WTC11 (cell line): ENCODE measurements around the gene COL13A1. TPM values are rescaled to one million over a fixed set of nuclear protein-coding genes. Genes with fewer than 3 reads are reported as not detected.

Experiments
- ATAC-seq: fragments of 200-7000 bp; cut with Tn5 transposase; 2 replicates; pipeline ENCODE4 v1.10.0; 2021; ENCODE audit warnings: mild to moderate bottlenecking, moderate library complexity
- CTCF ChIA-PET: fragments of 300-600 bp; sonication (Branson Sonifier 250); formaldehyde crosslinking; loops from one replicate; lab custom pipeline; 2021; ENCODE audit warnings: antibody characterized with exemption; lab: Charles Lee
- POLR2A ChIA-PET: fragments of 350-600 bp; sonication (Branson Sonifier 250); formaldehyde crosslinking; loops from one replicate; lab custom pipeline; 2021; ENCODE audit warnings: antibody characterized with exemption; lab: Charles Lee
- DNase-seq: peaks from one replicate; pipeline ENCODE4 v3.0.0; 2021; ENCODE audit warnings: low spot score
- H3K27ac Mint-ChIP-seq: 2 replicates; pipeline ENCODE4 v1.8.0; 2021; ENCODE audit warnings: mixed read lengths
- H3K27me3 Mint-ChIP-seq: 2 replicates; pipeline ENCODE4 v1.8.0; 2021; ENCODE audit warnings: low read depth, mild to moderate bottlenecking, moderate library complexity, mixed read lengths
- H3K36me3 Mint-ChIP-seq: 2 replicates; pipeline ENCODE4 v1.8.0; 2021; ENCODE audit warnings: mixed read lengths
- H3K4me1 Mint-ChIP-seq: 2 replicates; pipeline ENCODE4 v1.8.0; 2022; ENCODE audit warnings: mixed read lengths
- H3K4me3 Mint-ChIP-seq: 2 replicates; pipeline ENCODE4 v1.8.0; 2021; ENCODE audit warnings: mild to moderate bottlenecking, moderate library complexity, mixed read lengths
- H3K9me3 Mint-ChIP-seq: 2 replicates; pipeline ENCODE4 v1.8.0; 2021; ENCODE audit warnings: mixed read lengths
- ATF1 ChIP-seq: sonication (generic); formaldehyde crosslinking; IDR thresholded peaks from 2 replicates; pipeline ENCODE4 v1.8.1; 2023; ENCODE audit warnings: mild to moderate bottlenecking, moderate library complexity, missing genetic modification reagents
- CREM ChIP-seq: sonication (generic); formaldehyde crosslinking; IDR thresholded peaks from 2 replicates; pipeline ENCODE4 v1.8.1; 2022; ENCODE audit warnings: mild to moderate bottlenecking, missing genetic modification reagents, moderate library complexity
- HMGA2 ChIP-seq: fragments of 250-450 bp; sonication (Bioruptor Pico); IDR thresholded peaks from 2 replicates; pipeline ENCODE4 v1.4.0; 2021; ENCODE audit warnings: mild to moderate bottlenecking, moderate library complexity
- NFATC4 ChIP-seq: fragments of 250-450 bp; sonication (Bioruptor Pico); IDR thresholded peaks from 2 replicates; pipeline ENCODE4 v1.9.0; 2021; ENCODE audit warnings: mild to moderate bottlenecking
- NFYB ChIP-seq: sonication (generic); formaldehyde crosslinking; conservative IDR thresholded peaks from 2 replicates; pipeline ENCODE4 v1.8.0; 2022; ENCODE audit warnings: low read depth, missing genetic modification reagents
- SMAD4 ChIP-seq: sonication (generic); formaldehyde crosslinking; IDR thresholded peaks from 2 replicates; pipeline ENCODE4 v1.8.0; 2022; ENCODE audit warnings: mild to moderate bottlenecking, missing genetic modification reagents
- ZBTB21 ChIP-seq: sonication (generic); formaldehyde crosslinking; IDR thresholded peaks from 2 replicates; pipeline ENCODE4 v1.8.1; 2023; ENCODE audit warnings: mild to moderate bottlenecking, missing genetic modification reagents, borderline replicate concordance
- ZNF121 ChIP-seq: sonication (generic); formaldehyde crosslinking; IDR thresholded peaks from 2 replicates; pipeline ENCODE4 v1.8.0; 2023; ENCODE audit warnings: missing genetic modification reagents
- ZNF396 ChIP-seq: fragments of 250-450 bp; sonication (Bioruptor Pico); IDR thresholded peaks from 2 replicates; pipeline ENCODE4 v1.8.0; 2021; ENCODE audit warnings: mild to moderate bottlenecking, moderate library complexity, borderline replicate concordance
- ZNF416 ChIP-seq: fragments of 250-450 bp; sonication (Bioruptor Pico); IDR thresholded peaks from 2 replicates; pipeline ENCODE4 v1.9.0; 2021; ENCODE audit warnings: mild to moderate bottlenecking, inconsistent platforms
- ZNF423 ChIP-seq: fragments of 250-450 bp; sonication (Bioruptor Pico); IDR thresholded peaks from 2 replicates; pipeline ENCODE4 v2.1.2; 2022; ENCODE audit warnings: mild to moderate bottlenecking, moderate library complexity
- total RNA-seq: library from RNA; stranded (reverse); gene quantifications from 3 replicates; pipeline ENCODE4 v1.2.3, GENCODE V29; 2021
- TF ChIP-seq, protein P1 (sequence below): sonication (generic); formaldehyde crosslinking; IDR thresholded peaks from 2 replicates; pipeline ENCODE4 v1.8.1; 2022; ENCODE audit warnings: mild to moderate bottlenecking, missing genetic modification reagents, moderate library complexity, borderline replicate concordance
- TF ChIP-seq, protein P2 (sequence below): sonication (generic); formaldehyde crosslinking; IDR thresholded peaks from 2 replicates; pipeline ENCODE4 v1.8.1; 2023; ENCODE audit warnings: mild to moderate bottlenecking, missing genetic modification reagents, borderline replicate concordance
- TF ChIP-seq, protein P3 (sequence below): fragments of 250-450 bp; sonication (Bioruptor Pico); IDR thresholded peaks from 2 replicates; pipeline ENCODE4 v1.9.0; 2021; ENCODE audit warnings: mild to moderate bottlenecking, borderline replicate concordance
- TF ChIP-seq, protein P4 (sequence below): sonication (generic); formaldehyde crosslinking; IDR thresholded peaks from 2 replicates; pipeline ENCODE4 v1.8.0; 2023; ENCODE audit warnings: mild to moderate bottlenecking, missing genetic modification reagents

The COL13A1 gene
- total RNA-seq, 1 experiment from 2014 or later = 7.1 TPM

DNA sequence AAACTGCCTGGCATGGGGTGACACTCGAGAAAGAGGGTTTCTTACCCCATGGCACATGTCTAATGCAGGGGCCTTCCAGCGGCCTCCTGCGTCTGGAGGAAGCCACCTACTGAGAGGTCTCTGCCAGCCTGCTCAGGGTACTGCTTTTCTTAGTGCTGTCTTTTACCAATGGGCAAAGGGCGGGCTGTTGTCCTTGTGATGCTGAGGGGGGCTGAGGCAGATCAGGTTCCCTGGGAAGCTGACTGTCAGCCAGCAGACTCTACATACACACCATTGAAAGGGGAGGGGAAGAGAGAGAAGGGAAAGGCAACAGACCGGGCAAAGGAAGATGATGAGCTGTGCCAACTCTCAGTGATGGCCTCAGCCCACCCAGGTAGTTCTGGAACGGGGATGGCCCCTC is 48.7 kb downstream of the COL13A1 start (continued):
- TF ChIP-seq, protein P1, sequence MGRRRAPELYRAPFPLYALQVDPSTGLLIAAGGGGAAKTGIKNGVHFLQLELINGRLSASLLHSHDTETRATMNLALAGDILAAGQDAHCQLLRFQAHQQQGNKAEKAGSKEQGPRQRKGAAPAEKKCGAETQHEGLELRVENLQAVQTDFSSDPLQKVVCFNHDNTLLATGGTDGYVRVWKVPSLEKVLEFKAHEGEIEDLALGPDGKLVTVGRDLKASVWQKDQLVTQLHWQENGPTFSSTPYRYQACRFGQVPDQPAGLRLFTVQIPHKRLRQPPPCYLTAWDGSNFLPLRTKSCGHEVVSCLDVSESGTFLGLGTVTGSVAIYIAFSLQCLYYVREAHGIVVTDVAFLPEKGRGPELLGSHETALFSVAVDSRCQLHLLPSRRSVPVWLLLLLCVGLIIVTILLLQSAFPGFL (CRISPR knock-in tag) = no peak

DNA sequence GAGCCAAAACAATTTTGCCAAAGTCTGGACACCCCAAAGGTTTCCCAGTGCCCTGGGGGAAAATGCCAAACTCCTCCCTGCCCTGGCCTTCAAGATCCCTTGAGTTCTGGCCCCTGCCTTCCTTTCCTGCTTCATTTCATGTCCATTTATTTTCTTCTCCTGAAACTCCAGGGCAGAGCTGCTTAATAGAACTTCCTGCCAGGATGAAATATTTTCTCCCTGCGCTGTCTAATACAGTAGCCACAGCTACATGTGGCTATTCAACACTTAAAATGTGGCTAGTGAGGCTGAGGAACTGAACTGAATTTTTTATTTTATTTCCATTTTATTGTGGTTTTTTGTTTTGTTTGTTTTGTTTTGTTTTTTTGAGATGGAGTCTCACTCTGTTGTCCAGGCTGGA is 49.6 kb downstream of the COL13A1 start:
- ChIA-PET POLR2A (interaction anchor here (0.8 kb wide), 1 partner anchor 13 kb away, joined by 3 read pairs; no protein-coding TSS in a partner anchor), CTCF (interaction anchor here (1.0 to 2.9 kb wide), 6 partner anchors 15 to 107 kb away, joined by 3 to 9 read pairs (median 4); partner anchors contain the start of gene COL13A1)
- H3K4me1 Mint-ChIP-seq = peaks cover 75% of the 10 kb centered on the region
- no peak overlapping the region for H3K4me3 Mint-ChIP-seq
- H3K27me3 Mint-ChIP-seq = peaks cover 6% of the 10 kb centered on the region
- H3K27ac Mint-ChIP-seq = no peak overlapping the region
- no peak for TF ChIP-seq ZBTB21 (CRISPR knock-in tag)
- H3K9me3 Mint-ChIP-seq = no peaks in the 10 kb centered on the region
- ATAC-seq (no peak), DNase-seq (no peak)
- H3K36me3 Mint-ChIP-seq = no peaks in the 10 kb centered on the region

DNA sequence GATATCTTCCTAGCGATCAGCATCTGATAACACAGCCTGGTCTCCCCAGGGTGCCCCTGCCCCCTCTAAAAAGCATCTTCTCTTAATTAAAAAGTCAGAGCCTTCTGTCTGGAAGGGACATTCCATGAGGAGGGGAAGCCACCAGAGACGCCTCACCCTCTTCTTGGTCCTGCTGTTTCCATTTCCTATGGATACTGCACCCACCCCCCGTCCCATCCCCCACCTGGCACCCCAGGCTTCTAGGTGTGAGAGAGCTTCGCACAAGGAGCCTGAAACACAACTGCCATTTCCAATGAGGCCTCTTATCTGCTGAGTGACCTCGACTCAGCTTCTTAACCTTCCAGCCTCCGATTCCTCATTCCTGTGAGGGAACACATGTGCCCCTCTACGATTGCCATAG is 51.4 kb downstream of the COL13A1 start:
- H3K4me3 Mint-ChIP-seq = no peak overlapping the region

DNA sequence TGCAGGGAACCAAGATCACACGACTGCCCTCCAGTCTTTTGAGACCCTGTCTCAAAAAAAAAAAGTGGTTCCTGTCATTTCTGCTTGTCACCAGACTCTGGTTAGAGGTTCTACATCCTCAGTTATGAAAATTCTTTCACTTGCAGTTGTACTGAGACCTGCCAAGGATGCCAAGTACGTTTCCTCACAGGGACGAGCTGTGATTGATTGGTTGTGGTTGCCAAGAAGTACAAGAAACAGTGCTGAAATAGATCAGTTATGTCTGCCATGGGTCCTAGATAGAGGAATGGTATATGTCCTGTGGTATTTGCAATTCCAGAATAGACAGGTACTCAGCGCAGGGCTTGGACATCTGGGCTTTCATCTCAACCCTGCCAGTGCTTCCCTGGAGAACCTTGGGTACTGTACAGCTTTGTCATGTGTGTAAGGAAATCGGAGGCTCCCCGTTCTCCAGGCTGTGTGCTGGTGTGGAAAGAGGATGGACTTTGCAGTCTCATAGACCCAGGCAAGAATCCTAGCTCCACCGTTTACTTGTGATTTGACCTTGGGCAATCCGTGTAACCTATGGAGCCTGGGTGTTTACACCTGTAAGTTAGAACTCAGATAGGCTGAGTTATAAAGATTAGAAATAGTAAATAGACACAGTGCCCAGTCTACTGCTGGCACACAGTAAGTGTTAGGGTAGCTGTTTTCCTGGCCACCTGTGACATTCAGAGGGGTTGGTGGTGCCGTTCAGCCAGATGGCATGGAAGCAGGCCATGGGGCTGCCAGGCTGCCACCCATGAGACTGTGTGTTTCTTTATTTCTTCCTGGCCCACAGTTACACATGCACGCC is 53.0 kb downstream of the COL13A1 start:
- POLR2A ChIA-PET = no interaction called here
- H3K4me3 Mint-ChIP-seq = no peak overlapping the region
- peaks cover 57% of the 10 kb centered on the region for H3K4me1 Mint-ChIP-seq
- no peaks in the 10 kb centered on the region for H3K36me3 Mint-ChIP-seq
- ATAC-seq = no peak
- H3K27me3 Mint-ChIP-seq = no peaks in the 10 kb centered on the region
- CTCF ChIA-PET = interaction anchor here (0.9 to 3.9 kb wide), 4 partner anchors 13 to 68 kb away, joined by 3 to 15 read pairs (median 4); no protein-coding TSS in a partner anchor
- no peak for DNase-seq
- no peaks in the 10 kb centered on the region for H3K9me3 Mint-ChIP-seq
- H3K27ac Mint-ChIP-seq = no peak overlapping the region
- TF ChIP-seq NFYB (CRISPR knock-in tag) (no peak), ZNF416 (no peak), ATF1 (CRISPR knock-in tag) (no peak), HMGA2 (CRISPR knock-in tag) (no peak)
- TF ChIP-seq, protein P2, sequence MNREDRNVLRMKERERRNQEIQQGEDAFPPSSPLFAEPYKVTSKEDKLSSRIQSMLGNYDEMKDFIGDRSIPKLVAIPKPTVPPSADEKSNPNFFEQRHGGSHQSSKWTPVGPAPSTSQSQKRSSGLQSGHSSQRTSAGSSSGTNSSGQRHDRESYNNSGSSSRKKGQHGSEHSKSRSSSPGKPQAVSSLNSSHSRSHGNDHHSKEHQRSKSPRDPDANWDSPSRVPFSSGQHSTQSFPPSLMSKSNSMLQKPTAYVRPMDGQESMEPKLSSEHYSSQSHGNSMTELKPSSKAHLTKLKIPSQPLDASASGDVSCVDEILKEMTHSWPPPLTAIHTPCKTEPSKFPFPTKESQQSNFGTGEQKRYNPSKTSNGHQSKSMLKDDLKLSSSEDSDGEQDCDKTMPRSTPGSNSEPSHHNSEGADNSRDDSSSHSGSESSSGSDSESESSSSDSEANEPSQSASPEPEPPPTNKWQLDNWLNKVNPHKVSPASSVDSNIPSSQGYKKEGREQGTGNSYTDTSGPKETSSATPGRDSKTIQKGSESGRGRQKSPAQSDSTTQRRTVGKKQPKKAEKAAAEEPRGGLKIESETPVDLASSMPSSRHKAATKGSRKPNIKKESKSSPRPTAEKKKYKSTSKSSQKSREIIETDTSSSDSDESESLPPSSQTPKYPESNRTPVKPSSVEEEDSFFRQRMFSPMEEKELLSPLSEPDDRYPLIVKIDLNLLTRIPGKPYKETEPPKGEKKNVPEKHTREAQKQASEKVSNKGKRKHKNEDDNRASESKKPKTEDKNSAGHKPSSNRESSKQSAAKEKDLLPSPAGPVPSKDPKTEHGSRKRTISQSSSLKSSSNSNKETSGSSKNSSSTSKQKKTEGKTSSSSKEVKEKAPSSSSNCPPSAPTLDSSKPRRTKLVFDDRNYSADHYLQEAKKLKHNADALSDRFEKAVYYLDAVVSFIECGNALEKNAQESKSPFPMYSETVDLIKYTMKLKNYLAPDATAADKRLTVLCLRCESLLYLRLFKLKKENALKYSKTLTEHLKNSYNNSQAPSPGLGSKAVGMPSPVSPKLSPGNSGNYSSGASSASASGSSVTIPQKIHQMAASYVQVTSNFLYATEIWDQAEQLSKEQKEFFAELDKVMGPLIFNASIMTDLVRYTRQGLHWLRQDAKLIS = no peak
- TF ChIP-seq, protein P3, sequence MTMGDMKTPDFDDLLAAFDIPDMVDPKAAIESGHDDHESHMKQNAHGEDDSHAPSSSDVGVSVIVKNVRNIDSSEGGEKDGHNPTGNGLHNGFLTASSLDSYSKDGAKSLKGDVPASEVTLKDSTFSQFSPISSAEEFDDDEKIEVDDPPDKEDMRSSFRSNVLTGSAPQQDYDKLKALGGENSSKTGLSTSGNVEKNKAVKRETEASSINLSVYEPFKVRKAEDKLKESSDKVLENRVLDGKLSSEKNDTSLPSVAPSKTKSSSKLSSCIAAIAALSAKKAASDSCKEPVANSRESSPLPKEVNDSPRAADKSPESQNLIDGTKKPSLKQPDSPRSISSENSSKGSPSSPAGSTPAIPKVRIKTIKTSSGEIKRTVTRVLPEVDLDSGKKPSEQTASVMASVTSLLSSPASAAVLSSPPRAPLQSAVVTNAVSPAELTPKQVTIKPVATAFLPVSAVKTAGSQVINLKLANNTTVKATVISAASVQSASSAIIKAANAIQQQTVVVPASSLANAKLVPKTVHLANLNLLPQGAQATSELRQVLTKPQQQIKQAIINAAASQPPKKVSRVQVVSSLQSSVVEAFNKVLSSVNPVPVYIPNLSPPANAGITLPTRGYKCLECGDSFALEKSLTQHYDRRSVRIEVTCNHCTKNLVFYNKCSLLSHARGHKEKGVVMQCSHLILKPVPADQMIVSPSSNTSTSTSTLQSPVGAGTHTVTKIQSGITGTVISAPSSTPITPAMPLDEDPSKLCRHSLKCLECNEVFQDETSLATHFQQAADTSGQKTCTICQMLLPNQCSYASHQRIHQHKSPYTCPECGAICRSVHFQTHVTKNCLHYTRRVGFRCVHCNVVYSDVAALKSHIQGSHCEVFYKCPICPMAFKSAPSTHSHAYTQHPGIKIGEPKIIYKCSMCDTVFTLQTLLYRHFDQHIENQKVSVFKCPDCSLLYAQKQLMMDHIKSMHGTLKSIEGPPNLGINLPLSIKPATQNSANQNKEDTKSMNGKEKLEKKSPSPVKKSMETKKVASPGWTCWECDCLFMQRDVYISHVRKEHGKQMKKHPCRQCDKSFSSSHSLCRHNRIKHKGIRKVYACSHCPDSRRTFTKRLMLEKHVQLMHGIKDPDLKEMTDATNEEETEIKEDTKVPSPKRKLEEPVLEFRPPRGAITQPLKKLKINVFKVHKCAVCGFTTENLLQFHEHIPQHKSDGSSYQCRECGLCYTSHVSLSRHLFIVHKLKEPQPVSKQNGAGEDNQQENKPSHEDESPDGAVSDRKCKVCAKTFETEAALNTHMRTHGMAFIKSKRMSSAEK (CRISPR knock-in tag) = no peak

More for the DNA sequence above, 51.4 kb downstream of the COL13A1 start:
- peaks cover 68% of the 10 kb centered on the region for H3K4me1 Mint-ChIP-seq
- peak overlapping the region; percentile 45; the same call in 1 of the 2 replicates for H3K27ac Mint-ChIP-seq
- DNase-seq = no peak
- CTCF ChIA-PET = interaction anchor here (0.6 to 1.2 kb wide), 5 partner anchors 15 to 110 kb away, joined by 3 to 9 read pairs (median 4); no protein-coding TSS in a partner anchor
- H3K9me3 Mint-ChIP-seq = no peaks in the 10 kb centered on the region
- TF ChIP-seq ZNF423 (peak; percentile 51; the same call in 1 of the 2 replicates), ZNF396 (CRISPR knock-in tag) (no peak), SMAD4 (CRISPR knock-in tag) (no peak), NFATC4 (no peak), CREM (no peak), ZNF121 (CRISPR knock-in tag) (no peak)
- TF ChIP-seq, protein P4, sequence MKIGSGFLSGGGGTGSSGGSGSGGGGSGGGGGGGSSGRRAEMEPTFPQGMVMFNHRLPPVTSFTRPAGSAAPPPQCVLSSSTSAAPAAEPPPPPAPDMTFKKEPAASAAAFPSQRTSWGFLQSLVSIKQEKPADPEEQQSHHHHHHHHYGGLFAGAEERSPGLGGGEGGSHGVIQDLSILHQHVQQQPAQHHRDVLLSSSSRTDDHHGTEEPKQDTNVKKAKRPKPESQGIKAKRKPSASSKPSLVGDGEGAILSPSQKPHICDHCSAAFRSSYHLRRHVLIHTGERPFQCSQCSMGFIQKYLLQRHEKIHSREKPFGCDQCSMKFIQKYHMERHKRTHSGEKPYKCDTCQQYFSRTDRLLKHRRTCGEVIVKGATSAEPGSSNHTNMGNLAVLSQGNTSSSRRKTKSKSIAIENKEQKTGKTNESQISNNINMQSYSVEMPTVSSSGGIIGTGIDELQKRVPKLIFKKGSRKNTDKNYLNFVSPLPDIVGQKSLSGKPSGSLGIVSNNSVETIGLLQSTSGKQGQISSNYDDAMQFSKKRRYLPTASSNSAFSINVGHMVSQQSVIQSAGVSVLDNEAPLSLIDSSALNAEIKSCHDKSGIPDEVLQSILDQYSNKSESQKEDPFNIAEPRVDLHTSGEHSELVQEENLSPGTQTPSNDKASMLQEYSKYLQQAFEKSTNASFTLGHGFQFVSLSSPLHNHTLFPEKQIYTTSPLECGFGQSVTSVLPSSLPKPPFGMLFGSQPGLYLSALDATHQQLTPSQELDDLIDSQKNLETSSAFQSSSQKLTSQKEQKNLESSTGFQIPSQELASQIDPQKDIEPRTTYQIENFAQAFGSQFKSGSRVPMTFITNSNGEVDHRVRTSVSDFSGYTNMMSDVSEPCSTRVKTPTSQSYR = 0 out of 2 replicates have a peak, but pooled peaks have one; percentile 29
- TF ChIP-seq, all 79 proteins: peak for 2
- peak; percentile 54 for ATAC-seq
- POLR2A ChIA-PET = interaction anchor here (1.2 kb wide), 1 partner anchor 14 kb away, joined by 3 read pairs; no protein-coding TSS in a partner anchor
- Mint-ChIP-seq H3K36me3 (no peaks in the 10 kb centered on the region), H3K27me3 (no peaks in the 10 kb centered on the region)
